ENCODE data around the gene NBEA.
A peak's percentile ranks its signal among the peaks of the same experiment; 100 is the strongest.

NBEA gene

GRCh38 chr13:35695448-35695770, 753.3 kb downstream of the NBEA start:
- in situ Hi-C loops (cut with HindIII; ENCODE audit: low sequenced_read_pairs), result no loop called here
- no peak for DNase-seq (ENCODE audit: low read depth, low spot score)
- no peak overlapping the region for H3K4me3 ChIP-seq (ENCODE audit: low read depth, low read length)
- no peak for TF ChIP-seq CTCF (IDR thresholded peaks at IDR 0.05; ENCODE audit: low read depth, low read length)

- no peak for TF ChIP-seq CTCF (IDR thresholded peaks at IDR 0.05; ENCODE audit: low read depth, low read length)
- in situ Hi-C loops (cut with HindIII; ENCODE audit: low sequenced_read_pairs), result no loop called here
- no peak for DNase-seq (ENCODE audit: low read depth, low spot score)
- H3K4me3 ChIP-seq (ENCODE audit: low read depth, low read length), result no peak overlapping the region
These were observed 755.2 kb downstream of the NBEA start for GRCh38 chr13:35697186-35697730.

- DNase-seq (ENCODE audit: low read depth, low spot score), result peak; percentile 54
- in situ Hi-C loops (cut with HindIII; ENCODE audit: low sequenced_read_pairs), result no loop called here
- TF ChIP-seq CTCF (IDR thresholded peaks at IDR 0.05; ENCODE audit: low read depth, low read length), result no peak
- no peak overlapping the region for H3K4me3 ChIP-seq (ENCODE audit: low read depth, low read length)
These were observed 757.0 kb downstream of the NBEA start for GRCh38 chr13:35698911-35699576.

DNA sequence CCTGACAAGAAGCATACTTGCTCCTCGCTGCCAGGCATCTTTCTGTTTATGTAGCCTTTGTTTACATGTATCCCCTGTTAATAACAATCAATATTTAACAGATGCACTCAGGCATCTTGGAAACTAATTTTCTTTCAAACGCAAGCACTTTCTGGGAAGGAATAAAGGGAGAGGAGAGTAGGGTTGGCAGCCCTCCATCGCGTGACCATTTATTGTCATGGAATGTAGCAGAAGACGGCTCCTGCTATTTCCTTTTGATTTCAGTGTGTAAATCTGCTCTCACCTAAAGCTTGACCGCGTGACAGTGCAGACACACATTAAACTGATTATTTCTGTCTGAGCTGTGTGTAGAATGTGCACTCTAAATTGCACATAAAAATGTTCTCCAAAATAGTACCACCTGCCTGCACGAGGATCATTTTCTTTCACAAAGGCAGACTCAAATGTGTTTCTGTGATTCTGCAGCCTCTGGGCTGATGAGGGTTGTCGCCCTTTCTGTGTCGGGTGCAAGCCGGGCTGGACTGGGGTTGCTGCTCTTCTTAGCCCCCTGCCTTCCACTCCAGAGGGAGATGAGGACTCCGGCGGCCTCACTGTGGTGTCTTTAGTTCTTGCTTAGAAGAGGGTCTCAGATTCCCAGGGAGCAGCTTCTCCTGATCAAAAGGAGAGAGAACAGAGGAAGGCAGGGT, 757.9 kb downstream of the NBEA start:
- in situ Hi-C loops (cut with HindIII; ENCODE audit: low sequenced_read_pairs), result no loop called here

DNA sequence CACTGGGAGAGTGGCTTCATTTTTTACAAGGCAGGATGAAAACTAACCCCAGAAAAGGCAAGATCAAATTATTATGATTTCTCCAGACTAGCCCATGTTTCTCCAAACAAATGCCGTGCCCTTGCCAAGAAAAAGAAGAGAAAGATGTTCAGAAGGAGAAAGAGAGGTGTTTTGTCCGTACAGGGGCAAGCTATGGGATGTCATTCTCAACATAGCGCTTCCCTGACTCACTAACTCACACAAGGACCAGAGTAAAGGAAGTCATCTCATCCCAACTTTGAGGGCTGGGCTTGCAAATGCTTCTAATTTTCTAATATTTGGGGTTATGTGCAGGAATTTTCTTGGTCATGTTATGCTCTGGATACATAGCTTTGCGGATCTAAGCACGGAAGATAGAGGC, 758.6 kb downstream of the NBEA start:
- no peak for TF ChIP-seq CTCF (IDR thresholded peaks at IDR 0.05; ENCODE audit: low read depth, low read length)
- no peak overlapping the region for H3K4me3 ChIP-seq (ENCODE audit: low read depth, low read length)
- in situ Hi-C loops (cut with HindIII; ENCODE audit: low sequenced_read_pairs), result no loop called here
- peak; percentile 57 for DNase-seq (ENCODE audit: low read depth, low spot score)

More for the DNA sequence above, 757.9 kb downstream of the NBEA start:
- peak overlapping the region; percentile 14 for H3K4me3 ChIP-seq (ENCODE audit: low read depth, low read length)
- no peak for TF ChIP-seq CTCF (IDR thresholded peaks at IDR 0.05; ENCODE audit: low read depth, low read length)
- DNase-seq (ENCODE audit: low read depth, low spot score), result peak; percentile 56

GRCh38 chr13:35702316-35702715, 760.2 kb downstream of the NBEA start:
- in situ Hi-C loops (cut with HindIII; ENCODE audit: low sequenced_read_pairs), result no loop called here
- TF ChIP-seq CTCF (IDR thresholded peaks at IDR 0.05; ENCODE audit: low read depth, low read length), result no peak
- DNase-seq (ENCODE audit: low read depth, low spot score), result no peak

More at GRCh38 chr13:35702316-35702715, 760.2 kb downstream of the NBEA start:
- no peak overlapping the region for H3K4me3 ChIP-seq (ENCODE audit: low read depth, low read length)
